HG02610 (cell line): ENCODE data around the gene PCSK6.

Experiments used
- ATAC-seq: cut with Tn5 transposase; IDR thresholded peaks from one replicate; pipeline ENCODE4 v1.9.1; 2021; ENCODE audit warnings: mild to moderate bottlenecking, moderate library complexity; ENCODE audit not compliant: unreplicated experiment

PCSK6 gene

DNA sequence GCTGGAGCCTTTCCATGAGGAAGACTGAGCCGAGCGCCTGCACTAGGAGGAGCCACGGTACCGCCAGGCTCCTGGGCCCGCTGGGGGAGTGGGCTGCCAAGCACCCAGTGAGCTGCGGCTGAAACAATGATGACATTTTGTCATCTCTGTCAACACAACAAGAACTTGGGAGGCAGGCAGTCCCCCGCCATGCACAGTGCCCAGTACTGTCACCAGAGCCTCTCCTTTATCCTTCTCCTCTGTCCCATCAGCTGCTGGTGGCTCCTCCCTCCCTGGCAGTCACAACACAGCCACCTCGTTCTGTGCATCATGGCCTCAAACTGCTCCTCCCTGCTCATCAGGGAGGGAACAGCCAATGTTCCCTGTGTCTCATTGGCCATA lies 34.0 kb upstream of the PCSK6 start:
- ATAC-seq: no peak

DNA sequence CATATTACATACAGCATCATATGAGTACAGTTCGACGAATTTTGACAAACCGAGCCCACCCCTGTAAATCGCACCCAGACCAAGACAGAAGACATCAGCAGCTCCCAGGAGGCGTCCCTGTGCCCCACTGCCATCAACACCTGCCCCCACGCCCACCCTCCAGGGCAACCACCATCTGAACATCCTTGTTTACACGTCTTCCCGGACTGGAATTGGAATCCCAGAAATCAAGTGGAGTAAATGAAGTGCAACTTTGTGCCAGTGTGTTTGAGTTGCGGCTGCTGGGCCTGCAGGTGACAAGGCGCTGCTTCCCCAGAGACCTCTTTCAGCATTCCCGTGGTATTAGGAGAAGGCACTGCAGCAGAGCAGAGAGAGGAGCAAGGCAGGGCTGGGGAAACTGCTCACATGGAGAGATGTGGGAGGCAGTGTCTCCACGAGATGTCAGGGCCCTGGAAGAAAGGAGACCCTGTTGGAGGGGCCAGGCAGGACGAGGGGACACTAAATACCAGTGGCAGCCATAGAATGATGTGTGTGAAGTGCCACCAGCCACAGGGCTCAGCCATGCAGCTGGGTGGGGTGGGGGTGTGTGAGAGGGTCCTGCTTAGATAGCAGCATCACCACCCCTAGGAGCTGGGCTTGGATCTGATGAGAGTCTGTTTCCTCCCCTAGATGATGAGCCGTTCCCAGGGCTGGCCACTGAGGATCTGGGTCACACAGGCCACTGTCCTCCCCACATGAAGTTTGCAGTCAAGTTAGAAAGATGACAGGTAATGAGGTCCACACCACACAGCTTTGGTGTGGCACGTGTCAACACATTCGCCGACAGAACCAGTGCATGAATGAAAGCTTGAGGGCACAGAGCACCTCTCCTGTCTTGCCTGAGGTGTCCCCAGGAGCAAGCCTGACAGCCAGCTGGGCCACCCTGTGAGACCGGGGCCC lies 33.4 kb upstream of the PCSK6 start:
- no peak for ATAC-seq

DNA sequence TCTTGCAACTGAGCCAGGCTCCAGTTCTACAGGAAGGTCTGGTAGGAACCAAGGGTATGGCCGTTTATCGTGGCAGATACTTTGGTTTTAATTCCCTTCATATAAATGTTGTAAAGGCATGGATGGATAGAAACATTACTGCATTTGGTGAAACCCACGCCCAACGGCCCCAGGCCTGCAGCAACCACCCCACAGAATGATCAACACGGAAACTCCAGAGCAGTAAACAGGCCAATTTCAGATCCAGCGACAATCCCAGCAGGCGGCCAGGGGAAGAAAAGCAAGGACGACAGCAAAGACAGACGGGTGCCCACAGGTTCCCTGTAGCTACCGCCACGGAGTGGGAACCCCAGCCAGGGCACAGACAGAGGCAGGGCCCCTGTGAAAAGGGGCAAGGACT lies 32.6 kb upstream of the PCSK6 start:
- ATAC-seq: no peak

DNA sequence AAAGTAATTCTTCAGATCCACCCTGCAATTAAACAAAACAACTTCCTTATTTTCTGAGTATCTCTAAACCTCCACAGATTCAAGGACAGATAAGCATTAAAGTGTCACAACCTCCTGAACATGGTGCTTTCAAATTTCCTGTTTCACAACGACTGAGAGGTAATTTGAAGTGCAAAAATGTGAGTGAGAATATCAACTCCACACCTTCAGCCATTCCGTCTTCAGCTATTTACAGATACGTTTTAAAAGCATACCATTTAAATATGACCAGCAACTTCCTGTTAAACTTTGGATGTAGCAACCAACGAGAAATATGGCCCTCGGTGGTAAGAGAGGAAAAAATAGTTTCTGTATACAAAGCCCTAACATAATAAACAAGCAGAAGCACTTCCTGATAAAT lies 32.1 kb upstream of the PCSK6 start:
- ATAC-seq: no peak

DNA sequence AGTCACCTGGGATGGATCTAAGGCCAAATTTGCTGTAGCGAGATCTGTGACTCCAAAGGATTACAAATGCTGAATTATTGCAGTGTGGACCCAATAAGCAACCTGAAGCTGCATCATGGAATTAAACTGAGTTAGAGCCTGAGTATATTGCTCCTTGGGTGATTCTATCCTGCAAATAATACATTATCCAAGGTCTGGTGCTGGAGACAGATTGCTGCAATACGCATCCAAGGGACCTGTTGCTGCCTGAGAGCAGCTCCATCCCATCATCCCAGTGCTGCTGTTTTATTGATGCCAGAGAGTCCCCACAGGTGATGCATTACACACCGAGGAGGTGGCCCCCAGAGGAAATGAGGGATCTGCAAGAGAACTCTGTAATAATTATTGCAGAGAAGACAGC lies 31.6 kb upstream of the PCSK6 start:
- ATAC-seq: no peak

DNA sequence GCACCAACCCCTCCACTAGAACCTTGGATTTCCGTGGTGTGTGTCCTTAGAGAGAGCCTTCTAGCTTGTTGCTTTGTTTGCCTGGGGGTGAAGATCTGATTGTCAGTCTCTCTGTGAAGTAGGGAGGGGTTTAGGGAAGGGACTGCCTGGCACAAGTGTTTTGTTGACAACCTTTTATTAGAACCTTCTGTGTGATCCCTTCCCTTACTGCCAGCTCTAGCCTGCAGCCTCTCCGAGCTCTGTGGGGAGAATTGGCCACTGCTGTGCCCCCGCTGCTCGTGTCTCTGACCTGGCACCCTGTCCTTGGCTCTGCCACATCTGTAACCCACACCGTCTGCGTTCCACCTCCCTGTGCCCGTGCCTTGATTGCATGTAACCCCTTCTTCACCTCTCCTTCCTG lies 30.9 kb upstream of the PCSK6 start:
- ATAC-seq: no peak

DNA sequence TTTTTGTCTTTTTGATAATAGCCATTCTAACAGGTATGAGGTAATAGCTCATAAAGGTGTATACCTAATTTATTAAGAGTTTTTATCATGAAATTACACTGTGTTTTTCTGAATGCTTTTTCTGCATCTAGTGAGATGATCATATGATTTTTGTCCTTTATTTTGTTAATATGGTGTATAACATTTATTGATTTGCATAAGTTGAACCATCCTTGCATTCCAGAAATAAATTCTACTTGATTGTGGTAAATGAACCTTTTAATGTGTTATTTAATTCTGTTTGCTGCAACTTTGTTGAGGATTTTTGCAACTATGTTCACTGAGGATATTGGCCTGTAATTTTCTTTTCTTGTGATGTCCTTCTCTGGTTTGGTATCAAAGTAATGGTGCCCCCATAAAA lies 28.0 kb upstream of the PCSK6 start:
- no peak for ATAC-seq

DNA sequence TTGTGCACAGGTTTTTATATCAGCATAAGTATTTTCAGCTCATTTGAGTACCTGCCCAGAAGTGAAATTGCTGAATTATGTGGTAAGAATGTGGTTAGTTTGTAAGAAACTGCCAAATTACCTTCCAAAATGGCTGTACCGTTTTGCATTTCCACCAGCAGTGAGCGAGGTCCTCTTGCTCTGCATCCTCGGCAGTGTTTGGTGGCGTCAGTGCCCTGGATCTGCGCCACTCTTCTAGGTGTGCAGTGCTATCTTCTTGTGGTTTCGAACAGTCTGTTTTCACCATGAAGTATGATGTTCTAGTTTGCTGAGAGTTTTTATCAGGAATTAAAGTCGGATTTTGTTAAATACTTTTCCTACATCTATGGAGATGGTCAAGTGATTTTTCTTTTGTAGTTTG lies 24.8 kb upstream of the PCSK6 start:
- no peak for ATAC-seq

DNA sequence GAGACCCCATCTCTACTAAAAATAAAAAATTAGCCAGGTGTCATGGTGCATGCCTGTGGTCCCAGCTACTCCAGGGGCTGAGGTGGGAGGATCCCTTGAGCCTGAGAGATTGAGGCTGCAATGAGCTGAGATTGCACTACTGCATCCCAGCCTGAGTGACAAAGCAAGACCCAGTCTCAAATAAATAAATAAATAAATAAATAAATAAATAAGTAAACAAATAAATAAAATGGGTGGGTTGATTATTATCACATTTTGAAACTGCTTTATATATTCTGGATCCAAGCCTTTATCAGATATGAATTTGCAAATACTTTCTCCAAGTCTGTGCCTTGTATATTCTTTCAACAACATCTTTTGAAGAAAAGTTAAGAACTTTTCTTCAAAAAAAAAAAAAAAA lies 22.2 kb upstream of the PCSK6 start:
- ATAC-seq: no peak

DNA sequence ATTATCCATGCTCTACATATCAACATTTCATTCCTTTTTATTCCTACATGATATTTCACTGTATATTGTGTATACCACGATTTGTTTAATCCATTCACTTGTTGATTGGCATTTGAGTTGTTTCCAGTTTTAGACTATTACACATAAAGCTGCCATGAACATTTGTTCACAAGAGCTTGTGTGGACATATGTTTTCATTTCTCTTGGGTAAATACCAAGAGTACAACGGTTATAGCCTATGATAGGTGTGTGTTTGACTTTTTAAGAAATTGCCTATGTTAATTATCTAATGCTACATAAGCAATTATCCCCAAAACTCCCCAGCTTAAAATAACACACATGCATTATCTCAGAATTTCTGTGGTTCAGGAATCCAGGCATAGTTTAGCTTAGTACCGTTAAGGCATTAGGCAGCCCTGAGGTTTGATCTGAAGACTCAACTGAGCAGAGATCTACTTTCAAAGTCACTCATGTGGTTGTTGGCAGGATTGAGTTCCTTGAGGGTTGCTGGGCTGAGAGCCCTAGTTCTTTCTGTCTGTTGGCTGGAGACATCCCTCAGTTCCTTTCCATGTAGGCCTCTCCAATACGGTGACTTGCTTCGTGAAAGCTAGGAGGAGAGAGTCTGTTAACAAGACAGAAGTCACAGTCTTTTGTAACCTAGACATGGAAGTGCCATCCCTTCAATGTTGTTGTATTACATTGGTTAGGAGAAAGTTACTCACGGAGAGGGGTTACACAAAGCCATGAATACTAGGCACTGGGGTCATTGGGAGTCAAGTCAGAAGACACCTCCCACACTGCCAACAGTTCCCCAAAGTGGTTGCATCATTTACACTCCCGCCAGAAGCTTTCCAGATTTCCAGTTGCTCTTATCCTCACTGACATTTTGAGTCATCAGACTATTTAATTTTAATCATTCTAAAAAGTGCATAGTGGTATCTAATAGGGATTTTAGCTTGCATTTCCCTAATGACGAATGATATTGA lies 21.0 kb upstream of the PCSK6 start:
- ATAC-seq: no peak

DNA sequence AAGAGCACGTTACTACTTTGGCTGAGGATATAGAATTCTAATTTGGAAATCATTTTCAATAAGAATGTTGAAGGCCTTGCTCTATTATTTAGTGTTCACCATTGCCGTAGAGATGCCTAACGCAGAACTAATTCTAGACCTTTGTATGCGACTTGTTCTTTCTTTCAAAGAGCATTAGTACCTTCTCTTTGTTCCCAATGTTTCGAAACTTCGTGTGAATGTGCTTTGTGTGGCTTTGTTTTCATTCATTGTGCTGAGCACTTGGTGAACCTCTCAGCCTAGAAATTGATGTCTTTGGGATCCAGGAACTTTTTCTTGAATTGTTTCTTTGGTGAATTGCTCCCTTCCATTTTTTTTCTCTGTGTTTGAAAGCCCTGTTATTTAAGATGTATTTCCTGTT lies 19.8 kb upstream of the PCSK6 start:
- ATAC-seq: no peak

DNA sequence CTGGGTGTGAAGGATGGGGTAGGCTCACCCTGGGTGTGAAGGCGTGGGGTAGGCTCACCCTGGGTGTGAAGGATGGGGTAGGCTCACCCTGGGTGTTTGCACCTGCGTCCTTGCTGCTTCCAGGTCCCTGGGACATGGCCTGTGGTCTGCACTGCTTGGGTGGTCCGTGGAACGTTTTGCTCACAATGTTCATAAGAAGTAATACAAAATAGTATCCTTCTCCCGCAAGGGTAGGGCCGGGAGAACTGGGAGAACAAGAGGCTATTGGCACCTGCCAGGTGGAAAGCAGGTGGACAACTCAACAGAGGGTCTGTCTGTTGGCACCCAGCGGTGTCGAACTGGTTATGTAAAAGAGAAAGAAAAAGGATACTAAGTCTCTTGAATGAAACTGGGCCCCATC lies 17.0 kb upstream of the PCSK6 start:
- ATAC-seq: no peak

DNA sequence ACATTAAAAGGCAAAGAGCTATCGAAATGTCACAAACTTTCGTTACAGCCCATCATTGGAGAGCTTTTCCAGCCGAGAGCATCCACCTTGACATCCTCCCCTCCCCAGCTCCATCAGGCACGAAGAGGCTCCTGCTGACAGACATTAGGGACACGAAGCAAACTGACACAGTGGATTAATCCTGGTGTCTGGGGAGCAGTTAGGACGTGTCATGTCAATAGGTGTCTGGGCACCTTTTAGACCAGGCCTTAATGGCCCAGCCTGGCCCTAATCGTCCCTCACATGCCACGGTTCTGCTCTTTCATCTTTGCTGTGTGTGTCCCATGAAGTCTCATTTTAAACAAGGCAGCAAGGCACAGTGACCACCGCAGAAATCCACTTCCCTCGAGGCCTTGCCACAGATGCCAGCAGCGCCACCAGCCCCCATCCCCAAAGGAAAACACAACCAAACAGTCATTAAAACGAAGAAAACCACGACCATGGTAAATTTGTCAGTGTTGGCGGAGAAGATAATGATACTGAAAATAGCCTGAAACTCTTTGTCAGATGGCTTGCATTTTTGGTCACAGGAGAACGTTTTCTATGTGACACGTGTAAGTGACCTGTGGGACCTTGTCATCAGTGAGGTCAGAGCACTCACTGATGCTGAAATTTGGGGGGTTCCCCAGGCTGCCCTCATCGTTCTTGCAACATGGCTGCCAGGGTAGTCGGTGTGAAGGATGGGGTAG lies 16.3 kb upstream of the PCSK6 start:
- ATAC-seq: no peak

DNA sequence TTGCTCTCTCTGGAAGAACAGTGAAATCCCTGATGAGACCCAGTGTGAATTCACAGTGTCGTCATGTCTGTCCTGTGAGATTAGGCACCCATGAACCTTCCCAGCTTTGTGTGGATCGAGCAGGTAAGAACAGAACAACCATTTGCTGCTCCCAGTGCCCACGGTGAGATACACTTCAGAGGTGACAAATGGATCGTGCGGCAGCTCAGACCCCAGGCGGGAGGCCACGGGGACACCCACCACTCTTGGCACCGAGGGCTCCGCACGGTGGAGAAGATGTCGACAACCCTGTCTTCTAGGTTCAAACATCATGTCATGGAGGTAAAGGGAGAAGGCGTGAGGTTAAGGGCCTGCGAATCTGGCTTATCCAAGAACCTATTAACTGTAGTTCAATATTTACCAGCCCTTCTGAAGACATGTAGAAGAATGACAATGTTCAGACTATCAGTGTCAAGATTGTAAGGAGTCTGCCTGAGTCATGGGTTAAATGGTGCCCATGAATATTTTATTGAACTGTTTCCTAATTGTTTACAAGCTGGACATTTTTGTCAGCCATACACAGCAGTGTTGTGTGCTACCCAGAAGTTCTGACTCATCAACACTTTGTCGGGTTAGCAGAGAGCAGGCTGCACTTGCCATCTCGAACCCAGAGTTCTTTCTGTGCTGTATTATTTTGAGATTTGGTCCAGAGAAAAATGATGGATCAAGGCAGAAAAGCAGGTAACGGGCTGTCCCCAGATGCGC lies 15.5 kb upstream of the PCSK6 start:
- ATAC-seq: no peak

DNA sequence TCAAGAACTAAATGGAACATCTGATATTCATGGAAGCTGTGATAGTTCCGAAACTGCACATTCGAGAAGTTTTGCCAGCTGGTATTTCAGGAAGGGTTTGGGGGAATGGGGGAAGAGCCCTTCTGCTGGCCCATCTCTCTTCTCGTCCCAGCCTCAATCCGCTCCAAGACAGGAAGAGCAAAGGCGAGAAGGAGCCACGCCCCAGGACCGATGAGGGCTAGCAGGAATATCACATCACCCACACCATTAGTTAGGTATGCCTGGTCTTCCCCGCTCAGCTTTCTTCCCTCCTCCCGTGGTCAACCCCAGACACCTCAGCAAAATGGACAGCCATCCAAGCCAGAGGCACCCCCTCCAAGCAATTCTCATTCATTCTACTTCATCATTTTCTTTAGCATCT lies 14.9 kb upstream of the PCSK6 start:
- no peak for ATAC-seq

DNA sequence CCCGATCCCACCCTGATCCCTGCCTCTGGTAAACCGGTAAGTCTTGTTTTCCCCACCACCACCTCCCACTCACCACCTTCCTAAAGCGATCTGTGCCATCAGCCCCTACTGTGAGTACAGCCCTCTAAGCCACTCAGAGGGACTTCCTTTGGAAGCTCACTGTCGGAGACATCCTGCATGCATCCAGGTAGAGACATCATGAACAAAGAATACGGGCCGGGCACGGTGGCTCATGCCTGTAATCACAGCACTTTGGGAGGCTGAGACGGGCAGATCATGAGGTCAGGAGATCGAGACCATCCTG lies 13.7 kb upstream of the PCSK6 start:
- ATAC-seq: no peak

DNA sequence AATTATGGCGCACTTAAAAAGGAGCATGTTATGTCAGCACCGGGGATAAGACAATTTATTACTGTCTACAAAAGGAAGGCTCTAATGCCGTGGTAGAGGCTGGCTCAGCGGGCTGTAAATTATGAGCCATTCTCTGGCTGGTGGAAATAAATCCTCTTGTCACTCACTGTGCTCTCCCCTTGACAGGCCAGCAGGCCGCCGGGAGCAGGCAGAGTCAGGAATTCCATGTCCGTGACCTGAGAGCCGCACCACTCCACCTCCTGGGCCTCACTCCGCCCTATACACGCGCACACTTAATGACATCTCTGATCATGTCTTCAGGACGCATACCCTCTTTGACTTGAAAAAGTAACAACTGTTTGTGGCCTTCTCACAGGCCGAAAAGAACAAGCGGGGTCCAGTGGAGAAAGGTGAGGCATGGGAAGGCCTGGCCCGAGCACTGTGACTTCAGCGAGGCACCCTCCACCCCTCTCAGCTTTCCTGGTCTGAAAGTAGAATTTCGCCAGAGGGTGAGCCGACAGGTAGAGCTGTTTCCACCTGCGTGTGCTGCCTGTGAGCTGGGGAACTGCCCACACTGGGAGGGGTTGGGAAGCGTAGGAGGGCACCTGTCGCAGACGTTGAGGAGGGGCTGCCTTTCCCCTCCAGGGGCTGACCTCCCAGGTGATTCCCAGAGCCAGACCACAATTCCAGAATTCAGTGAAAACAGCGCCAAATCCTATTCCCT lies 13.2 kb upstream of the PCSK6 start:
- ATAC-seq: no peak

DNA sequence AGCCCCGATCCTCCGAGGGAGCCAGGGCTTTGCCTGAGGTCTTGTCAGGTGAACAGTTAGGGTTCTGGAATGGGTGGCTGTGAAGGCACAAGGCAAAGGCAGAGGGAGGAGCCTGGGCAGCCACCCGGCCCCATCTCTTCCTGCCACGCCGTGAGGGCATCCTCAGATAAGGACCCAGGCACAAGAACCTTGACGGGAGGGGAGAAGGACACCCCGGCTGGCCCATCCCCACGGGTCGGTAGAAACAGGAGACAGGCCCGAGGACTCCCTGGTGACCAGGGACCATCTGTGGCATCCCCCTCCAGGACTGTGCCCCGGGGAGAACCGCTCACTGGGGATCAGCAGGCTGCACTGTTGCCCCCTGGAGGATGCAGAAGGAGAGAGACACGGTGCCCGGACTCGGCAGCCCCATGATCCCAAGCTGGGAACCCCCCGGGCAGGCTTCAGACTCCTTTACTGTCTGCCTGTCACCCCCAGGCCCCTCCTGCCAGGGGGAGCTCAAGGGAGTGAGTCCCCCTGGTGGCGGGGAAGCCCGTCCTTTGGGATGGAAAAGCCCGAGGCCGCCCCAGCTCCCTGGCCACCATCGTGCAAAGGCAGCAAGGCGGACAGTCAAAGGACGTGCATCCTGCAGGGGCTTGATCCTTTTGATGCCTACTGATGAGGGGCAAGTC lies 12.3 kb upstream of the PCSK6 start:
- ATAC-seq: peak; percentile 50

DNA sequence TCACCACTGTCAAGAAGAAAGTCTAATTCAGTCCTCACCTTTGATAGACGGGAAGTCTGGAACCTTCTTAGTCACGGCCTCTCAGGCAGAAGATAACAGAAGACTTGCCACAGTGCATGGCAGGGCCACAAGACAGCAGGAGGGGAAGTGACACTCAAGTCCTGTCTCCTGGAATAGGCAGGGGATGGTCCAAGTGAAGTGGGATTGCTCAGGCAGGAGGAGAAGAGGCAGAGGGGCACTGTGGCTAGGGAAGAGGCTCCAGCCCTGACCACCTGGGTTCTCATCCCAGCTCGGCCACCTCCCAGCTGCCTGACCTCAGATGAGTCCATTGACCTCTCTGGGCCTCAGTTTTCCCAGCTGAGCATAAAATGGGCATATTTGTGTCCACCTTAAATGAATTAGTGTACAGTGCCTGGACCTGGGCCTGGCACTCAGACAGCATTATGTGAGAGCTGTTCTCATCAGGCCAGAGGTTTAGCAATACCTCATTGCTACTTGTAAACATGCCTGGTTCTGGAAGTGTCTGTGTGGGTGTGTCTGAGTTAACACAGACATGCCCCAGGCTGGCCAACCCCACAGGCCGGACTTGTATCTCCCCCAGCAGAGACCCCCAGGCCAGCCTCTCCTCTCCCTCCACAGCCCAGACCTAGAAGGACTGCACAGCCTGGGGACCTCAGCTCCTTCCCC lies 11.5 kb upstream of the PCSK6 start:
- peak; percentile 44 for ATAC-seq
